ENCODE data around the gene MAU2. TPM values are rescaled to one million over a fixed set of nuclear protein-coding genes. Genes with fewer than 3 reads are reported as not detected.
"Not testable (repeated sequence)": the region's sequence is repeated elsewhere in the genome, so short reads cannot be mapped to it uniquely, and the experiment has no call there.

MAU2 gene
- total RNA-seq, 4 donors from 2014 or later, result 79.3 to 160 (median 130) TPM

DNA sequence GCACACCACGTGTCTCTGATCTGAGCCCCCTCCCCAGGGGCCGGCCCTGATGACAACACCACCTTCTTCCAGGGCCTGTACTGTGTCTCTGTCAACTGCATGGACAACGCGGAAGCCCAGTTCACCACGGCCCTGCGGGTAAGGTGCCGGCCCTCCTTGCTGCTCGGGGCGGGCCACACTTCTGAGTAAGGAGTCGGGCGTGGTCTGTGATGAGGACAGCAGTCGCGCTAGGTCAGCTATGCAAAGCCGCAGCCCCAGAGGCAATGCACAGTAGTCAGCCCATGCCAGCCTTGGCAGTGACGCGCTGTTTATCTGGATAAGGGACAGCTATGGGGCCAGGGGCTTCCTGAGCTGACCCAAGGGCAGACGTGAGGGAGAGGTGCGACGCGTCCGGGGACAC, 24.6 kb downstream of the MAU2 start:
- Histone ChIP-seq H3K4me1 (no peaks in the 10 kb centered on the region), H3K4me3 (no peak overlapping the region), H3K9me3 (no peaks in the 10 kb centered on the region), H3K27me3 (no peaks in the 10 kb centered on the region), H3K27ac (no peak overlapping the region), H3K36me3 (peaks cover 0 to 99% (median 3%) of the 10 kb centered on the region in 3 donors)
- TF ChIP-seq, protein P1, sequence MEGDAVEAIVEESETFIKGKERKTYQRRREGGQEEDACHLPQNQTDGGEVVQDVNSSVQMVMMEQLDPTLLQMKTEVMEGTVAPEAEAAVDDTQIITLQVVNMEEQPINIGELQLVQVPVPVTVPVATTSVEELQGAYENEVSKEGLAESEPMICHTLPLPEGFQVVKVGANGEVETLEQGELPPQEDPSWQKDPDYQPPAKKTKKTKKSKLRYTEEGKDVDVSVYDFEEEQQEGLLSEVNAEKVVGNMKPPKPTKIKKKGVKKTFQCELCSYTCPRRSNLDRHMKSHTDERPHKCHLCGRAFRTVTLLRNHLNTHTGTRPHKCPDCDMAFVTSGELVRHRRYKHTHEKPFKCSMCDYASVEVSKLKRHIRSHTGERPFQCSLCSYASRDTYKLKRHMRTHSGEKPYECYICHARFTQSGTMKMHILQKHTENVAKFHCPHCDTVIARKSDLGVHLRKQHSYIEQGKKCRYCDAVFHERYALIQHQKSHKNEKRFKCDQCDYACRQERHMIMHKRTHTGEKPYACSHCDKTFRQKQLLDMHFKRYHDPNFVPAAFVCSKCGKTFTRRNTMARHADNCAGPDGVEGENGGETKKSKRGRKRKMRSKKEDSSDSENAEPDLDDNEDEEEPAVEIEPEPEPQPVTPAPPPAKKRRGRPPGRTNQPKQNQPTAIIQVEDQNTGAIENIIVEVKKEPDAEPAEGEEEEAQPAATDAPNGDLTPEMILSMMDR (IDR thresholded peaks at IDR 0.05), result no peak
- TF ChIP-seq POLR2A (IDR thresholded peaks at IDR 0.05), result no peak
- no peak for DNase-seq

DNA sequence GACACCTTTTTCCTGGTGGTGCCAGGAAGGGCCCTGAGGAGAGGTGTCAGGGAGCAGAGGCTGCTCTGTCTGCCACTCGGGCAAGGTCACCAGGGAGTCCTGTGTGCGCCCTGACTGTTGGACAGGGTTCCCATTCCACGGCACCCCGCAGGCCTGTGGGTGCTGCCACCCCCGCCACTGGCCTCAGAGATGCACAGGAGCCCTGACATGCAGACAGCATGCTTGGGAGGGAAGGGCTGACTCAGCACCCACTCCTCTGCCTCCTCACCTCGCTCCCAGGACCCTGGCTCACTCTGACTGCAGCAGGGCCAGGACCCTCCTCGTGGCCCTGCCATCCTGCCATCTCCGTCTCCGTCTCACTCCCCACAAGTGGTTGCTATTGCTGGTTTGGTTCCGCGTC, 25.3 kb downstream of the MAU2 start:
- Histone ChIP-seq H3K4me1 (no peaks in the 10 kb centered on the region), H3K9me3 (no peaks in the 10 kb centered on the region), H3K27ac (no peak overlapping the region), H3K27me3 (no peaks in the 10 kb centered on the region), H3K36me3 (peaks cover 0 to 97% (median 3%) of the 10 kb centered on the region in 3 donors), H3K4me3 (no peak overlapping the region)
- no peak for DNase-seq
- TF ChIP-seq POLR2A (IDR thresholded peaks at IDR 0.05), result no peak
- TF ChIP-seq, protein P1 (IDR thresholded peaks at IDR 0.05), result no peak

DNA sequence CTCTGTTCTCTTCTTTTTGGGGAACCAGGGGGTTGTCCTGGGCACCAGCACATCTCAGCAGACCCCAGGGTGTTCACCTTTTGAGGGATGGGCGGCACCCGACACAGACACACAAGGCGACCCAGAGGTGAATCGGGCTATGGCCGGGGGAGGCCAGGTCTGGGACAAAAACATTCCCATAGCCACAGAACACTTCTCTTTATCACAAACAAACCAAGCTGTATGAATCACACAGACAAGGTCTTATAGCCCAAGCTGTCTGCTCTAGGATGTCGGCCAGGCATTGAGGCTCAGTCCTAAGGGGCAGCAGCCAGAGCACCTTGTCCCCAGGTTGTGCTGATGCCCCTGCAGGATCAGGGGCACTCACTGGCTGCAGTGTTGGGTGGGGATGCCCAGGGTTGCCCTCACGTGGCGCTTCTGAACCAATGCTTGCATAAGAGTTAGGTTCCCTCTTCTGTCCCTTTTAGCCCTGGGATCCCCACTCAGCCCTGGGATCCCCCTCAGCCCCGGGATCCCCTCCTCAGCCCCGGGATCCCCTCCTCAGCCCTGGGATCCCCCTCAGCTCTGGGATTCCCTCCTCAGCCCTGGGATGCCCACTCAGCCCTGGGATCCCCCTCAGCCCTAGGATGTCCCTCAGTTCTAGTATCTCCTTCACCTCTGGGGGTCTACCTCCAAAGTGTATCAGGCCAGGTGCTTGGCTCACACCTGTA, 26.9 kb downstream of the MAU2 start:
- TF ChIP-seq, protein P1 (IDR thresholded peaks at IDR 0.05), result no peak
- no peak for TF ChIP-seq POLR2A (IDR thresholded peaks at IDR 0.05)
- no peaks in the 10 kb centered on the region for H3K27me3 ChIP-seq
- no peaks in the 10 kb centered on the region for H3K4me1 ChIP-seq
- H3K27ac ChIP-seq, result no peak overlapping the region
- H3K4me3 ChIP-seq, result no peak overlapping the region
- H3K36me3 ChIP-seq, result peaks cover 0 to 97% (median 3%) of the 10 kb centered on the region in 3 donors
- DNase-seq, result no peak
- H3K9me3 ChIP-seq, result no peaks in the 10 kb centered on the region

DNA sequence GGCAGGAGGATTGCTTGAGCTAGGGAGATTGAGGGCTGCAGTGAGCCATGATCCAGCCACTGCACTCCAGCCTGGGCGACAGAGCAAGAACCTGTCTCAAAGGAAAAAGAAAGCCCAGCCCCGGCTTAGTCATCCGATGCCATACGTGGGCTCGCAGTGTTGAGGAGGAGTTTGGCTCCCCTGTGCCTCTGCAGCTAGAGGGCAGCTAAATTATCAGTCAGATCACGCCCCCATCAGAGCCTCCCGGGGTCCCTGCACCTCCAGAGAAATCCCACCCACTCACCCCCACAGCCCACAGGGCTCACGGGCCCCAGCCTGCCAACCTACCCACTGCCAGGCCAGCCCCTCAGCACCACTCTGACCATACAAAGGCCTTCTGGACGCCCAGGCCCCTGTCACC, 27.6 kb downstream of the MAU2 start:
- H3K36me3 ChIP-seq, result peaks cover 0 to 97% (median 3%) of the 10 kb centered on the region in 3 donors
- no peak for DNase-seq
- H3K9me3 ChIP-seq, result no peaks in the 10 kb centered on the region
- no peak overlapping the region for H3K4me3 ChIP-seq
- H3K27ac ChIP-seq, result no peak overlapping the region
- no peaks in the 10 kb centered on the region for H3K27me3 ChIP-seq
- H3K4me1 ChIP-seq, result no peaks in the 10 kb centered on the region
- no peak for TF ChIP-seq POLR2A (IDR thresholded peaks at IDR 0.05)
- TF ChIP-seq, protein P1 (IDR thresholded peaks at IDR 0.05), result no peak

DNA sequence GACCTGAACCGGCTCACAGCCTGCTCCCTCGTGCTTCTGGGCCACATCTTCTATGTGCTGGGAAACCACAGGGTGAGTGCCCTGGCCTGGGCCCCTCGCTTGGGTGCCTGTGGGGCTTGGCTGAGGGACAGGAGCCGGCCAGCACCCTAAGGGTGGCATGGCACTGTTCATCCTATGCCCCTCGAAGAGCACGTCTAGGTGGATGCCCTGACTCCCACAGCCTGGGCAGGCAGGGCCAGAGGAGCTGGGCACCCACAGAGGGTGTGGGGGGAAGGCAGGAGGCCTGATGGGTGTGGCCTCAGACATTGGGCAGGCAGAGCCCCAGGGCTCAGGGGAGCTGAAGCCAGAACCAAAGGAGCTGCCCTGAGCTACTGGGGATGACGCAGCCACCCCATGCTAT, 28.7 kb downstream of the MAU2 start:
- TF ChIP-seq, protein P1 (IDR thresholded peaks at IDR 0.05), result no peak
- TF ChIP-seq POLR2A (IDR thresholded peaks at IDR 0.05), result no peak
- no peak overlapping the region for H3K4me3 ChIP-seq
- H3K27ac ChIP-seq, result no peak overlapping the region
- H3K4me1 ChIP-seq, result no peaks in the 10 kb centered on the region
- H3K9me3 ChIP-seq, result no peaks in the 10 kb centered on the region
- peaks cover 0 to 97% (median 3%) of the 10 kb centered on the region in 3 donors for H3K36me3 ChIP-seq
- H3K27me3 ChIP-seq, result no peaks in the 10 kb centered on the region
- no peak for DNase-seq

DNA sequence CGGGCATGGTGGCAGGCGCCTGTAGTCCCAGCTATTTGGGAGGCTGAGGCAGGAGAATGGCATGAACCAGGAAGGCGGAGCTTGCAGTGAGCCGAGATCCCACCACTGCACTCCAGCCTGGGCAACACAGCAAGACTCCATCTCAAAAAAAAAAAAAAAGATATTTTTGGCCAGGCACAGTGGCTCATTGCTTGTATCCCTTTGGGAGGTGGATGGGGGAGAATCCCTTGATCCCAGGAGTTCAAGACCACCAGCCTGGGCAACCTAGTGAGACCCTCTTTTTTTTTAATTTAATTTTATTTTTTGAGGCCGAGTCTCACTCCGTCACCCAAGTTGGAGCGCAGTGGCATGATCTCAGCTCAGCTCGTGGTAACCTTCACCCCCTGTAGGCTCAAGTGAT, 30.1 kb downstream of the MAU2 start:
- not testable (repeated sequence) for H3K4me3 ChIP-seq, H3K4me1 ChIP-seq, DNase-seq, H3K27me3 ChIP-seq, H3K27ac ChIP-seq, H3K9me3 ChIP-seq
- peaks cover 0 to 97% (median 3%) of the 10 kb centered on the region in 3 donors for H3K36me3 ChIP-seq

Data from Peyer's patch (tissue), 4 donors.